Brain microvascular endothelial cell (primary cell): ENCODE data around the gene FAM200A.

ENCODE experiments used
- DNase-seq: peaks from one replicate; pipeline ENCODE4 v3.0.0-alpha.2; 2020
- H3K27ac ChIP-seq: fragments of 250-450 bp; sonication (Bioruptor Pico); 2 replicates; pipeline ENCODE4 v1.5.1; 2020; ENCODE audit warnings: mild to moderate bottlenecking, moderate library complexity
- H3K27me3 ChIP-seq: fragments of 250-450 bp; sonication (Bioruptor Pico); replicated peaks from 2 replicates; pipeline ENCODE4 v1.5.1; 2020; ENCODE audit warnings: mild to moderate bottlenecking
- H3K36me3 ChIP-seq: fragments of 250-450 bp; sonication (Bioruptor Pico); replicated peaks from 2 replicates; pipeline ENCODE4 v1.5.1; 2020; ENCODE audit warnings: mild to moderate bottlenecking
- H3K4me3 ChIP-seq: 2 replicates; pipeline ENCODE4 v1.5.1; 2011; ENCODE audit warnings: low read depth, mild to moderate bottlenecking, control low read depth, low read length, moderate library complexity
- CTCF ChIP-seq: IDR thresholded peaks from 2 replicates; pipeline ENCODE4 v1.5.1; 2011; ENCODE audit warnings: low read depth, mild to moderate bottlenecking, moderate library complexity, low read length, control low read depth, inconsistent platforms; ENCODE audit errors: missing control alignments
- in situ Hi-C: cut with HindIII; loops from 2 replicates; pipeline ENCODE4 v1.10.0; 2017; ENCODE audit warnings: low sequenced_read_pairs, low pct_ligation_motif_present

The FAM200A gene

GRCh38 chr7:99525713-99526440 lies 26.0 kb downstream of the FAM200A start:
- TF ChIP-seq CTCF, result peak; percentile 47
- Histone ChIP-seq H3K27me3 (no peaks in the 10 kb centered on the region), H3K27ac (no peak overlapping the region), H3K4me3 (no peak overlapping the region), H3K36me3 (peaks cover 53% of the 10 kb centered on the region)
- peak; percentile 4 for DNase-seq
- in situ Hi-C loops, result no loop called here

GRCh38 chr7:99521399-99521798 lies 30.5 kb downstream of the FAM200A start:
- Histone ChIP-seq H3K27ac (no peak overlapping the region), H3K36me3 (peaks cover 44% of the 10 kb centered on the region), H3K27me3 (no peaks in the 10 kb centered on the region), H3K4me3 (no peak overlapping the region)
- in situ Hi-C loops, result no loop called here
- no peak for DNase-seq
- TF ChIP-seq CTCF, result no peak

GRCh38 chr7:99514050-99514449 lies 37.9 kb downstream of the FAM200A start:
- no peak for DNase-seq

GRCh38 chr7:99505324-99505662 lies 46.6 kb downstream of the FAM200A start:
- Histone ChIP-seq H3K4me3 (peak overlapping the region; percentile 87), H3K36me3 (no peaks in the 10 kb centered on the region), H3K27ac (peak overlapping the region; percentile 78), H3K27me3 (no peaks in the 10 kb centered on the region)
- in situ Hi-C loops, result no loop called here
- TF ChIP-seq CTCF, result no peak
- DNase-seq, result no peak

More at GRCh38 chr7:99514050-99514449, 37.9 kb downstream of the FAM200A start:
- Histone ChIP-seq H3K27ac (no peak overlapping the region), H3K36me3 (peaks cover 36% of the 10 kb centered on the region), H3K27me3 (no peaks in the 10 kb centered on the region), H3K4me3 (no peak overlapping the region)
- no peak for TF ChIP-seq CTCF
- in situ Hi-C loops, result no loop called here

- in situ Hi-C loops, result no loop called here
- H3K36me3 ChIP-seq, result no peaks in the 10 kb centered on the region
These were observed 47.2 kb downstream of the FAM200A start, which contains the start of gene ZKSCAN5 for GRCh38 chr7:99504603-99505323. Gene ZKSCAN5 (plus strand): TSS chr7:99504662. CDS start chr7:99506045, 1,383 bp downstream.

More at GRCh38 chr7:99504603-99505323, 47.2 kb downstream of the FAM200A start, which contains the start of gene ZKSCAN5:
- H3K27ac ChIP-seq, result peak within 1 kb of the TSS; percentile 78
- H3K4me3 ChIP-seq, result peak within 1 kb of the TSS; percentile 87
- no peak for TF ChIP-seq CTCF
- peak; percentile 91 for DNase-seq
- H3K27me3 ChIP-seq, result no peaks in the 10 kb centered on the region
